Kidney (tissue), 14 donors: ENCODE measurements around the gene C19orf25. TPM values are rescaled to one million over a fixed set of nuclear protein-coding genes. Genes with fewer than 3 reads are reported as not detected.

ENCODE experiments used
- DNase-seq, 5 donors: peaks; one replicate each; pipeline ENCODE4 v3.0.0-alpha.2; 2013 to 2020
- FAIRE-seq: peaks from 2 replicates; lab custom pipeline; 2012; peaks lifted over from hg19 to GRCh38; lab: Jason Lieb, UNC
- H3K27ac ChIP-seq, 2 donors: one replicate each; pipeline ENCODE4 v1.7.0; 2013; ENCODE audit warnings: low read depth in 2 of 2, low read length in 2 of 2, inconsistent platforms in 1 of 2
- H3K27me3 ChIP-seq: one replicate; pipeline ENCODE4 v1.7.1; 2013; ENCODE audit warnings: low read length, inconsistent platforms; ENCODE audit not compliant: control insufficient read depth, insufficient read depth
- H3K36me3 ChIP-seq, 3 donors: one replicate each; pipeline versions ENCODE4 v1.7.0 to v1.7.1; 2013; ENCODE audit warnings: low read length in 3 of 3, control low read depth in 1 of 3, inconsistent platforms in 1 of 3; ENCODE audit not compliant: insufficient read depth in 3 of 3, control insufficient read depth in 2 of 3
- H3K4me1 ChIP-seq, 3 donors: one replicate each; pipeline versions ENCODE4 v1.7.0 to v1.7.1; 2013; ENCODE audit warnings: low read length in 3 of 3, inconsistent platforms in 1 of 3, low read depth in 1 of 3; ENCODE audit not compliant: control insufficient read depth in 2 of 3, insufficient read depth in 2 of 3
- H3K4me3 ChIP-seq, 3 donors: one replicate each; pipeline versions ENCODE4 v1.7.0 to v1.8.1; 2013; ENCODE audit warnings: low read length in 3 of 3, control low read depth in 1 of 3, inconsistent platforms in 1 of 3
- H3K9ac ChIP-seq, 3 donors: one replicate each; pipeline versions ENCODE4 v1.7.0 to v1.7.1; 2013; ENCODE audit warnings: low read length in 3 of 3, control low read depth in 1 of 3, inconsistent platforms in 1 of 3
- H3K9me3 ChIP-seq, 3 donors: one replicate each; pipeline versions ENCODE4 v1.7.0 to v1.7.1; 2013; ENCODE audit warnings: low read length in 3 of 3, control low read depth in 1 of 3, inconsistent platforms in 1 of 3; ENCODE audit not compliant: control insufficient read depth in 2 of 3, insufficient read depth in 1 of 3
- CTCF ChIP-seq: IDR thresholded peaks from 3 replicates; pipeline ENCODE4 v1.5.1; 2012; ENCODE audit warnings: mild to moderate bottlenecking, moderate library complexity, borderline replicate concordance; ENCODE audit not compliant: insufficient read depth; ENCODE audit errors: extremely low read depth
- intact Hi-C: fragments of 100-400 bp; cut with DNase I; formaldehyde crosslinking; loops from one replicate; pipeline ENCODE4 v1.11.1; 2022
- polyA plus RNA-seq: library from polyadenylated mRNA; stranded (reverse); fragments of 350-450 nt; fragmentation: Illumina TruSeq; extraction: RNeasy Lipid Tissue Mini Kit (QIAGEN cat#74804); gene quantifications from one replicate; pipeline ENCODE4 v1.2.3, GENCODE V29; 2014; ENCODE audit warnings: low read depth, low replicate concordance; ENCODE audit not compliant: insufficient read depth
- total RNA-seq: library from RNA; stranded (reverse); fragmentation: NEBNext Ultra II Directional; extraction: Animal tissue kit (Norgen Biotek cat#: 25700); gene quantifications from one replicate; pipeline ENCODE4 v1.2.1, GENCODE V29; 2021
- donor health status: control.
- donor health status: control.
- donor health status: control.
- donor health status: control.
- donor health status: control.
- donor health status: DM: yes; HTN: yes; CAD: no.
- donor health status: Normal renal cell carcinoma (clear cell type).

Gene C19orf25
- total and polyA plus RNA-seq, 2 donors from 2014 or later, result 32.5 to 50.9 TPM

- Histone ChIP-seq H3K36me3 (no peaks in the 10 kb centered on the region), H3K4me3 (no peak within 1 kb of the TSS), H3K27ac (no peak within 1 kb of the TSS), H3K9me3 (no peaks in the 10 kb centered on the region), H3K9ac (no peak within 1 kb of the TSS), H3K4me1 (peaks cover 0 to 2% (median 0%) of the 10 kb centered on the region in 3 donors), H3K27me3 (peaks cover 2% of the 10 kb centered on the region)
- FAIRE-seq (no peak), DNase-seq (peak in 3 of 5 donors; percentile 32 to 67 (median 52))
- no peak for TF ChIP-seq CTCF
- intact Hi-C loops, result no loop called here
Measured at GRCh38 chr19:1512671-1513498, 33.9 kb upstream of the C19orf25 start, which contains the start of gene ADAMTSL5. Gene ADAMTSL5, minus strand, starts transcription at chr19:1513019. Its CDS starts 2,076 bp downstream, at chr19:1510943.

- Histone ChIP-seq H3K4me1 (peaks cover 0 to 6% (median 0%) of the 10 kb centered on the region in 3 donors), H3K36me3 (no peaks in the 10 kb centered on the region), H3K9ac (no peak overlapping the region), H3K4me3 (no peak overlapping the region), H3K27ac (no peak overlapping the region), H3K9me3 (no peaks in the 10 kb centered on the region), H3K27me3 (peaks cover 2% of the 10 kb centered on the region)
- intact Hi-C loops, result no loop called here
- no peak for FAIRE-seq
- no peak for TF ChIP-seq CTCF
- DNase-seq, result no peak
Measured at GRCh38 chr19:1511318-1512317, 32.6 kb upstream of the C19orf25 start.

- intact Hi-C loops, result no loop called here
- no peak for TF ChIP-seq CTCF
- no peak for FAIRE-seq
- H3K9me3 ChIP-seq, result no peaks in the 10 kb centered on the region
- H3K27ac ChIP-seq, result no peak overlapping the region
- H3K27me3 ChIP-seq, result peaks cover 2% of the 10 kb centered on the region
- no peak overlapping the region for H3K4me3 ChIP-seq
- no peak for DNase-seq
- no peaks in the 10 kb centered on the region for H3K36me3 ChIP-seq
- peaks cover 0 to 6% (median 0%) of the 10 kb centered on the region in 3 donors for H3K4me1 ChIP-seq
- no peak overlapping the region for H3K9ac ChIP-seq
Measured at GRCh38 chr19:1510807-1511206, 31.8 kb upstream of the C19orf25 start.
